Erythroblast (primary cell): Measurements from ENCODE around the gene VEPH1.

Source experiments
- DNase-seq, 2 experiments: peaks; one replicate each; lab custom pipeline; 2025; lab: John Stamatoyannopoulos, UW
- GATA1 ChIP-seq: IDR thresholded peaks from 2 replicates; pipeline ENCODE4 v1.6.1; 2011; ENCODE audit warnings: low read depth, mild to moderate bottlenecking, control low read depth, low read length, moderate library complexity
- POLR2A ChIP-seq: IDR thresholded peaks from 2 replicates; pipeline ENCODE4 v1.6.1; 2011; ENCODE audit warnings: mild to moderate bottlenecking, low read length

VEPH1 gene

DNA sequence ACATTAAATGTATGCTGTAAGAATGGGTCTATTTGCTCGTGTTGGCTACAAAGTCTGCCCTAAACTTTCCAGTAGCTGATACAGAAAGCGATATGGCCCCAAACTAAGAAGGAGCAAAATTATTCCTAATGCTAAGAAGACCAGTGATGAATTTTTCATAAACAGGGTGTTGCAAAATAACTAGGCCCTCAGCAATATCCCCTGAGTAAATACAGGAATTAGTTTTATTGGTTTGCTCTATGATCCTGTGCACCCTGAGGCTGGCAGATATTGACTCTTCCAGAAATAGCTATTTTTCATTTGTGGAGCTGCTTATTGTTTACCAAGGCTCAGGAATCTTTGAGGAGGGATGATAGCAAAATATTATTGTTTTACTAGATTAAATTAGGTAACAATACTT is 282.3 kb downstream of the VEPH1 start:
- DNase-seq = no peak
- no peak for TF ChIP-seq POLR2A
- no peak for TF ChIP-seq GATA1

DNA sequence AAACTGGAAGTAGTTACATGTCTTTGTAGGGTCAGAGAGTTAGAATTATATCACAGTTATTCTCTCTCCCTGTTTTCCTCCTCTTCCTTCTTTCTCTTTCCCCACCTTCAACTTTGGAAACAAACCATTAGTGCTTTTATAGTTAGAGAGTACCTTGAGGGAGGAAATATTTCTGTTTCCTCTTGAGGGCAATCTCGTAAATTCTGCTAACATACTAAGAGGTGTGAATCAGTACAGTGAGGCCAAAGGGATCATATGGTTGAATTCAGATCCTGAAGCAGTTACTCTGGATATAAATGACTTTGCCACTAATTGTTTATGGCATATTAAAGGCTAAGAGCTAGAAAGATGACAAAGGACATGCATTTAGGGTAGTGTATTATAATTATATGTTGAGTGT is 283.0 kb downstream of the VEPH1 start:
- TF ChIP-seq POLR2A = no peak
- no peak for TF ChIP-seq GATA1

DNA sequence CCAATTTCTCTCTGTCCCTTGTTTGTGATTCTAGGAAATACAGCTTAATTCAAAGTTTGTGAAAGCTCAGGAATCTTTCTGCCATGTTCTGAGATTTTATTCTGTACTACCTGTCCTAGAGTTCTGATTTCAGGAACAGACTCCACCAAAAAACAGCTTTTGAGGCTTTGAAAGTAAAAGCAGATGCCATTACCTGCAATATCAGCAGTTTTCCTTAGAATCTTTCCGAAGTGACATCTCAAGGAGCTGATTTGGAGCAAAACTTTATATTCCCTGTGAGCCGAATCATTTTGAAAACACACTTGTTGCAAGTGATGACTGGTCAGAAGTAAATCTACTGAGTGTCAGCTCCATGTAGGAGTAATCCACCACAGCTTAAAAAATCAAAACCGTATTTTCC is 284.0 kb downstream of the VEPH1 start:
- TF ChIP-seq POLR2A (no peak), GATA1 (no peak)
- no peak for DNase-seq

More for the DNA sequence above, 283.0 kb downstream of the VEPH1 start:
- DNase-seq = no peak
